ENCODE results near the gene APOL2. TPM values are rescaled to one million over a fixed set of nuclear protein-coding genes. Genes with fewer than 3 reads are reported as not detected.
A peak's percentile ranks its signal among the peaks of the same experiment; 100 is the strongest.

APOL2 gene
- total RNA-seq, 3 donors from 2014 or later = 99.6 to 117 (median 106) TPM

- no peaks in the 10 kb centered on the region for H3K27me3 Mint-ChIP-seq (ENCODE audit: low read depth)
- DNase-seq = no peak
- ATAC-seq = no peak
- peaks cover 3% of the 10 kb centered on the region for H3K4me1 Mint-ChIP-seq (ENCODE audit: low read depth)
- no peaks in the 10 kb centered on the region for H3K9me3 Mint-ChIP-seq
- no peak overlapping the region for H3K4me3 Mint-ChIP-seq
- H3K36me3 Mint-ChIP-seq (ENCODE audit: insufficient read depth) = no peaks in the 10 kb centered on the region
Observed at GRCh38 chr22:36180928-36181327, 58.4 kb downstream of the APOL2 start.

- H3K4me1 Mint-ChIP-seq (ENCODE audit: low read depth) = peaks cover 3% of the 10 kb centered on the region
- H3K36me3 Mint-ChIP-seq (ENCODE audit: insufficient read depth) = no peaks in the 10 kb centered on the region
- peak; percentile 96 to 98 for ATAC-seq
- H3K9me3 Mint-ChIP-seq = no peaks in the 10 kb centered on the region
- DNase-seq = peak; percentile 90
- no peak overlapping the region for H3K4me3 Mint-ChIP-seq
- no peaks in the 10 kb centered on the region for H3K27me3 Mint-ChIP-seq (ENCODE audit: low read depth)
Observed at GRCh38 chr22:36180038-36180880, 59.1 kb downstream of the APOL2 start.

GRCh38 chr22:36177160-36177559, 62.2 kb downstream of the APOL2 start:
- no peaks in the 10 kb centered on the region for H3K36me3 Mint-ChIP-seq (ENCODE audit: insufficient read depth)
- no peaks in the 10 kb centered on the region for H3K27me3 Mint-ChIP-seq (ENCODE audit: low read depth)
- H3K4me3 Mint-ChIP-seq = no peak overlapping the region
- ATAC-seq = no peak
- no peak for DNase-seq
- no peaks in the 10 kb centered on the region for H3K9me3 Mint-ChIP-seq
- H3K4me1 Mint-ChIP-seq (ENCODE audit: low read depth) = peaks cover 3% of the 10 kb centered on the region

Other genes with a start within 250 kb of the APOL2 start
- gene RBFOX2, start 210.7 kb downstream of the APOL2 start, total RNA-seq = 1 to 10 TPM; 5.6 to 6.9 (median 6.5) TPM
- 10 to 100 TPM; 14.4 to 17.7 (median 15.5) TPM for gene APOL3, start 78.8 kb downstream of the APOL2 start, total RNA-seq
- under 1 TPM in 1 of 3 donors, not detected in 2; 0.27 TPM for gene APOL4, start 37.7 kb downstream of the APOL2 start, total RNA-seq
- gene APOL1, start 13.6 kb upstream of the APOL2 start, total RNA-seq = 10 to 100 TPM; 39.8 to 53.1 (median 42.0) TPM
- gene MYH9, start 148.4 kb upstream of the APOL2 start, total RNA-seq = 100 to 1,000 TPM; 673 to 753 (median 716) TPM
- gene TXN2, start 242.1 kb upstream of the APOL2 start, total RNA-seq = 100 to 1,000 TPM; 108 to 114 (median 113) TPM